ENCODE measurements around the gene MRPL12.

- TF ChIP-seq CTCF (IDR thresholded peaks at IDR 0.05; ENCODE audit: low read depth, low read length, missing input control) (no peak), RAD21 (IDR thresholded peaks at IDR 0.05) (peak in 1 of 2 donors; percentile 11), FOXA1 (IDR thresholded peaks at IDR 0.05) (no peak), ATF3 (IDR thresholded peaks at IDR 0.05) (no peak), JUND (IDR thresholded peaks at IDR 0.05) (no peak), MAX (IDR thresholded peaks at IDR 0.05) (no peak), ZBTB33 (IDR thresholded peaks at IDR 0.05) (no peak), YY1 (IDR thresholded peaks at IDR 0.05) (no peak), EGR1 (IDR thresholded peaks at IDR 0.05; ENCODE audit: low read depth in 2 of 2) (no peak), TAF1 (conservative IDR thresholded peaks at IDR 0.05) (no peak), FOXA2 (IDR thresholded peaks at IDR 0.05) (no peak), HNF4A (conservative IDR thresholded peaks at IDR 0.05) (peak; percentile 73 to 76)
These were observed 834 bp downstream of the MRPL12 start for GRCh38 chr17:81703747-81704654.

All from liver (tissue), 3 donors.